ENCODE results near the gene MME. TPM values are rescaled to one million over a fixed set of nuclear protein-coding genes. Genes with fewer than 3 reads are reported as not detected.

Gene MME
- total and polyA plus RNA-seq, 10 of the 15 experiments (the other 5 are each of a cell fraction or from before 2014, with no cell fraction given) = under 0.01 to 0.23 (median 0.09) TPM; not detected in 3

DNA sequence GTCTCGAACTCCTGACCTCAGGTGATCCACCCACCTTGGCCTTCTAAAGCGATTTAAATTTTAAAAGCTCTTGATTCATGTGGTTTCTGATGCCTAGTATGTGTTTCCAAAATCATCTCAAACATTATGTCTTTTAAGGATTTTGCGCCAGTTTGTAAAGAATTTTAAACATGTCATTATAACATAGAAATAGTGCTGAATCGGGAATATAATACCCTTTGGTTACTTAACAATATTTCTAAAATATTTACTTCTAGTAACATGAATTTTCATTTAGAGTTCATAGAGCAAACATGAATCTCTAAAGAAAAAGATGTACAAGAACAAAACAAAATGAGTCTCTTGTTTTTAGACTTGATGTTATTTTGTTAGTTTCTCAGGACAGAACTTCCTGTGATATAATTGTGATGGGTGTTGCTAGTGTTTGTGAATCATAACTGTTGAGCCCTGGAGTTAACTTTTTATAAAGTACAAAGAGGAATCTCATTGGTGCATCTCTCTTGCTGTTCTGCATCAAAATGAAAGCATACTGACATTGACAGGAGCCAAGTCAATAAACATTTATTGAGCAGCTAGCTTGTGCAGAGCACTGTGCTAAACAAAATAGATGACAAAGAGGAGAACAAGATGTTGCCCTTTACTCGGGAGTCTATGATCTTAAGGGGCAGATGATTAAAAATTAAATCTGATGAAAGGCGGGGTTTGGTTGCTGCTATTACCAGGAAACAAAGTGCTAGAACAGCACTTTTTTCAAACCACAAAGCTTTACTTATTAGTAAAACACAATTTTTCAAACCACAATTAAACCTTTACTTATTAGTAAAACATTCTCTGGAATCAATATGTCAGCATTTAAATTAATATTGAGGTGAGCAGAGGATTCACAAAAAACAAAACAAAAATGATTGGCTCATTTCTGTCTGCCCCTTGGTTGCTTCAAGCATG lies 73.4 kb downstream of the MME start:
- SMC1A ChIA-PET (ENCODE audit: uncharacterized antibody, unreplicated experiment) = no interaction called here
- Histone ChIP-seq H3K36me3 (ENCODE audit: control insufficient read depth in 2 of 2, insufficient read depth in 2 of 2, low read length in 1 of 2) (no peaks in the 10 kb centered on the region), H3K9me3 (replicated peaks; ENCODE audit: control insufficient read depth, insufficient read depth, low read length) (no peaks in the 10 kb centered on the region), H3K4me3 (no peak overlapping the region), H3K9ac (ENCODE audit: control insufficient read depth, insufficient read depth, low read length) (no peak overlapping the region), H3K4me1 (ENCODE audit: control insufficient read depth, insufficient read depth, low read length) (no peaks in the 10 kb centered on the region), H3K27me3 (replicated peaks in 1 of 2; ENCODE audit: control insufficient read depth in 2 of 2, insufficient read depth in 2 of 2, low read length in 1 of 2) (no peaks in the 10 kb centered on the region), H3K79me2 (ENCODE audit: control insufficient read depth, insufficient read depth, low read length) (no peaks in the 10 kb centered on the region), H4K20me1 (ENCODE audit: control insufficient read depth, insufficient read depth) (no peaks in the 10 kb centered on the region), H3K27ac (ENCODE audit: control insufficient read depth, insufficient read depth) (no peak overlapping the region), H2AFZ (ENCODE audit: control insufficient read depth, low read depth, low read length) (no peak overlapping the region), H3K4me2 (ENCODE audit: control insufficient read depth, insufficient read depth) (no peak overlapping the region)
- RAD21 ChIA-PET (ENCODE audit: unreplicated experiment) = no interaction called here
- intact Hi-C loops (cut with micrococcal nuclease; ENCODE audit: unreplicated experiment) (no loop called here), in situ Hi-C loops (cut with MboI) (no loop called here)
- BruUV-seq (replicated peaks) = no TSS peak
- FAIRE-seq = no peak
- POLR2A ChIA-PET = no interaction called here
- no peak for DNase-seq (ENCODE audit: low read depth, low spot score)
- CTCF ChIA-PET = no interaction called here
- TF ChIP-seq RFX5 (IDR thresholded peaks at IDR 0.05; ENCODE audit: low read depth, low read length) (no peak), RAD51 (IDR thresholded peaks at IDR 0.05) (no peak), SP1 (IDR thresholded peaks at IDR 0.05; ENCODE audit: low read depth, low read length) (no peak), ZNF622 (IDR thresholded peaks at IDR 0.05) (no peak), POU2F2 (IDR thresholded peaks at IDR 0.05; ENCODE audit: borderline replicate concordance, low read depth, low read length) (no peak), TCF12 (IDR thresholded peaks at IDR 0.05; ENCODE audit: low read depth, low read length) (no peak)
- TF ChIP-seq, protein P1, sequence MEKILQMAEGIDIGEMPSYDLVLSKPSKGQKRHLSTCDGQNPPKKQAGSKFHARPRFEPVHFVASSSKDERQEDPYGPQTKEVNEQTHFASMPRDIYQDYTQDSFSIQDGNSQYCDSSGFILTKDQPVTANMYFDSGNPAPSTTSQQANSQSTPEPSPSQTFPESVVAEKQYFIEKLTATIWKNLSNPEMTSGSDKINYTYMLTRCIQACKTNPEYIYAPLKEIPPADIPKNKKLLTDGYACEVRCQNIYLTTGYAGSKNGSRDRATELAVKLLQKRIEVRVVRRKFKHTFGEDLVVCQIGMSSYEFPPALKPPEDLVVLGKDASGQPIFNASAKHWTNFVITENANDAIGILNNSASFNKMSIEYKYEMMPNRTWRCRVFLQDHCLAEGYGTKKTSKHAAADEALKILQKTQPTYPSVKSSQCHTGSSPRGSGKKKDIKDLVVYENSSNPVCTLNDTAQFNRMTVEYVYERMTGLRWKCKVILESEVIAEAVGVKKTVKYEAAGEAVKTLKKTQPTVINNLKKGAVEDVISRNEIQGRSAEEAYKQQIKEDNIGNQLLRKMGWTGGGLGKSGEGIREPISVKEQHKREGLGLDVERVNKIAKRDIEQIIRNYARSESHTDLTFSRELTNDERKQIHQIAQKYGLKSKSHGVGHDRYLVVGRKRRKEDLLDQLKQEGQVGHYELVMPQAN (conservative IDR thresholded peaks at IDR 0.05) = no peak
- TF ChIP-seq, protein P2, sequence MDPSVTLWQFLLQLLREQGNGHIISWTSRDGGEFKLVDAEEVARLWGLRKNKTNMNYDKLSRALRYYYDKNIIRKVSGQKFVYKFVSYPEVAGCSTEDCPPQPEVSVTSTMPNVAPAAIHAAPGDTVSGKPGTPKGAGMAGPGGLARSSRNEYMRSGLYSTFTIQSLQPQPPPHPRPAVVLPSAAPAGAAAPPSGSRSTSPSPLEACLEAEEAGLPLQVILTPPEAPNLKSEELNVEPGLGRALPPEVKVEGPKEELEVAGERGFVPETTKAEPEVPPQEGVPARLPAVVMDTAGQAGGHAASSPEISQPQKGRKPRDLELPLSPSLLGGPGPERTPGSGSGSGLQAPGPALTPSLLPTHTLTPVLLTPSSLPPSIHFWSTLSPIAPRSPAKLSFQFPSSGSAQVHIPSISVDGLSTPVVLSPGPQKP (IDR thresholded peaks at IDR 0.05; ENCODE audit: low read depth, low read length) = no peak
- TF ChIP-seq, protein P3, sequence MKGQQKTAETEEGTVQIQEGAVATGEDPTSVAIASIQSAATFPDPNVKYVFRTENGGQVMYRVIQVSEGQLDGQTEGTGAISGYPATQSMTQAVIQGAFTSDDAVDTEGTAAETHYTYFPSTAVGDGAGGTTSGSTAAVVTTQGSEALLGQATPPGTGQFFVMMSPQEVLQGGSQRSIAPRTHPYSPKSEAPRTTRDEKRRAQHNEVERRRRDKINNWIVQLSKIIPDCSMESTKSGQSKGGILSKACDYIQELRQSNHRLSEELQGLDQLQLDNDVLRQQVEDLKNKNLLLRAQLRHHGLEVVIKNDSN (IDR thresholded peaks at IDR 0.05; ENCODE audit: borderline replicate concordance, extremely low read length, insufficient read depth, low read depth, low read length) = no peak
- no peak for ATAC-seq
- 46% methylated on average over 6 of the region's 6 CpGs for WGBS (ENCODE audit: insufficient coverage, insufficient replicate concordance, low lambda C conversion rate, missing lambda C conversion rate)

Measured in GM12878 (cell line).